Mammary epithelial cell (primary cell): ENCODE measurements around the gene GNA15.

Source experiments
- CTCF ChIP-seq, 2 donors: IDR thresholded peaks in 1 of 2; conservative IDR thresholded peaks in 1 of 2; 2 replicates each; pipeline ENCODE4 v1.5.1; 2011 to 2012; ENCODE audit warnings: inconsistent platforms in 2 of 2, low read length in 2 of 2, mild to moderate bottlenecking in 2 of 2, control low read depth in 1 of 2, low read depth in 1 of 2; ENCODE audit not compliant: insufficient read depth in 1 of 2; ENCODE audit errors: extremely low read depth in 1 of 2
- EZH2 ChIP-seq: IDR thresholded peaks from 2 replicates; pipeline ENCODE4 v1.6.1; 2012; ENCODE audit warnings: low read length, inconsistent platforms, borderline replicate concordance

GRCh38 chr19:3151563-3152418, 16.0 kb downstream of the GNA15 start:
- no peak for TF ChIP-seq EZH2
- no peak for TF ChIP-seq CTCF (conservative IDR thresholded peaks at IDR 0.05 in 1 of 2, IDR thresholded peaks at IDR 0.05 in 1 of 2; ENCODE audit: extremely low read depth in 1 of 2, insufficient read depth in 1 of 2, low read depth in 1 of 2, low read length in 2 of 2)
